ENCODE measurements around the gene BNIP3. TPM values are rescaled to one million over a fixed set of nuclear protein-coding genes. Genes with fewer than 3 reads are reported as not detected.

The BNIP3 gene
- total RNA-seq, 2 experiments from 2014 or later: 55.5 to 55.9 TPM

DNA sequence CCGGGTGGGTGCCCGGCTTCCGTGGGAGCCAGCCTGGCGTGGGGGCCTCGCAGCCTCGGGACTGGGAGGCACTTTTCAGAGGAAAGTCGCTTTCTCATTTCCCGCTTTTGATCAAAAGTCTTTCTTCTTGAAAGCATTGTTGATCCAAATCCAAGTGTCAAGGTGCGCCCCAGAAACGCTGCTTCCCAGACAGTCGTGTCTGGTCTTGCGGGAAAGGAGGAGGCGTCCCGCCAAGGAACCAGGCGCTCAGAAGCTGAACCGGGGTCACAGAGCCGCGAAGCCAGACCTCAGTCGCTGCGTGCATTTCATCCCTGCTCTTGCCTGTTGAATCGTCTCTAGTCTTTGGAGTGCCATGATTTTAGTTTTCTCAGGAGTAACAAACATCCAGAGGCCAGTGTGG is 1.1 kb upstream of the BNIP3 start:
- Mint-ChIP-seq H3K36me3 (ENCODE audit: low read depth) (peaks cover 10% of the 10 kb centered on the region), H3K9me3 (peaks cover 2% of the 10 kb centered on the region), H3K27ac (no peak overlapping the region), H3K4me3 (peak overlapping the region; percentile 60), H3K4me1 (ENCODE audit: low read depth) (peaks cover 25% of the 10 kb centered on the region), H3K27me3 (ENCODE audit: low read depth) (no peaks in the 10 kb centered on the region)
- intact Hi-C loops (cut with micrococcal nuclease): loop anchor here (1.0 to 10.0 kb wide), 5 partner anchors 82 to 352 kb away; partner anchors contain the start of genes LRRC27 and STK32C
- DNase-seq: no peak
- CTCF ChIA-PET: no interaction called here

GRCh38 chr10:131982185-131982756 is 548 bp upstream of the BNIP3 start:
- intact Hi-C loops (cut with micrococcal nuclease): loop anchor here (1.0 to 10.0 kb wide), 5 partner anchors 82 to 353 kb away; partner anchors contain the start of genes LRRC27 and STK32C
- Mint-ChIP-seq H3K27me3 (ENCODE audit: low read depth) (no peaks in the 10 kb centered on the region), H3K4me3 (peak overlapping the region; percentile 83), H3K36me3 (ENCODE audit: low read depth) (peaks cover 10% of the 10 kb centered on the region), H3K4me1 (ENCODE audit: low read depth) (peaks cover 30% of the 10 kb centered on the region), H3K27ac (no peak overlapping the region), H3K9me3 (peaks cover under 1% of the 10 kb centered on the region)
- CTCF ChIA-PET: interaction anchor here (1.6 kb wide), 1 partner anchor 41 kb away, joined by 7 read pairs; no protein-coding TSS in a partner anchor
- no peak for DNase-seq

DNA sequence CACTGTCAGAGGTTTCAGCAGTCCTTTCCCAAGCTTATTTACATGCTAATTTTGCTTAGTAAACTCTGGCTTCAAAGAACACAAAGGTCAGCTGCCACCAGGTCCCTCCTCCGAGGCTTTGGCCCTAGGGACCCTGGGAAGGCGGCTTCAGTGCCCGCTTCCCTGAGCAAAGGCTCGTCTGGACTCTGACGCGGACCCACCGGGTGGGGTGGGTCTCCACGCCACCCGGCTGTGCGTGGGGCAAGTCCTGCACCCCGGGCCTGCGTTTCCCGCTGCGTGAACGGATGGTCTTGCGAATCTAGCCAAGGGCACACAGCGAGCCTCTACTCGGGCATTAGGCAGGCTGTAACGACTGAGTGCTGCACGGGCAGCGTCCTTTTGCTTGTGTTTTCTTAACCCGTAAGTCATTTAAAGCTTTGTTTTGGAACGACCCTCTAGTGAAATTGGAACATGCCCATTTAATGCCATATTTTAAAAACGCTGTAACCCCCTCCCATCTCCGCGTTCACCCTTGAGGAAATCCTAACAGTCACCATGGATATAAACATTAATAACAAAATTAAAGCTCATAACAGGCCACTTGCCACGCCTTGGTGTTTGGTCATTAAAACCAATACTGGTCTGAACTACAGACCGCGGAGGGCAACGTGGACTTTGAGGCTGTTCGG is 828 bp downstream of the BNIP3 start:
- H3K36me3 Mint-ChIP-seq (ENCODE audit: low read depth): peaks cover 10% of the 10 kb centered on the region
- H3K4me1 Mint-ChIP-seq (ENCODE audit: low read depth): peaks cover 42% of the 10 kb centered on the region
- peak overlapping the region; percentile 82 for H3K4me3 Mint-ChIP-seq
- CTCF ChIA-PET: interaction anchor here (0.6 to 1.7 kb wide), 4 partner anchors 42 to 95 kb away, joined by 3 to 9 read pairs (median 6); no protein-coding TSS in a partner anchor
- peak overlapping the region; percentile 65 for H3K27ac Mint-ChIP-seq
- no peaks in the 10 kb centered on the region for H3K27me3 Mint-ChIP-seq (ENCODE audit: low read depth)
- H3K9me3 Mint-ChIP-seq: no peaks in the 10 kb centered on the region
- no peak for DNase-seq
- intact Hi-C loops (cut with micrococcal nuclease): loop anchor here (1.0 to 10.0 kb wide), 5 partner anchors 9 to 354 kb away; partner anchors contain the start of genes LRRC27 and STK32C

DNA sequence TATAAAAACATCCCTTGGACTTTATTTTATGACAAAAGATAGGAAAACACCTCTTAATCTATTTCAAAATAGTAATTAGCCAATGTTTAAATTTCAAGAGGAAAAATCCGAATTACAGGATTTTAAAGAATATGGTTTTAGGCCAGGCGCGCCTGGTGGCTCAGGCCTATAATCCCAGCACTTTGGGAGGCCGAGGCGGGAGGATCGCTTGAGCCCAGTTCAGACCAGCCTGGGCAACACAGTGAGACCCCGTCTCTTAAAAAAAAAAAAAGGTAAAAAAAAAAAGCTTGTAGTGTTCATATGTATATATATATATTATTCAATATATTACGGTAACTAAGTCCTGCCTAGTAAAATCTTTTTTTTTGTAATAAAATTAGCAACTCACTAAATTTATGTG is 1.4 kb downstream of the BNIP3 start:
- Mint-ChIP-seq H3K36me3 (ENCODE audit: low read depth) (peaks cover 10% of the 10 kb centered on the region), H3K4me1 (ENCODE audit: low read depth) (peaks cover 48% of the 10 kb centered on the region), H3K9me3 (no peaks in the 10 kb centered on the region), H3K27me3 (ENCODE audit: low read depth) (no peaks in the 10 kb centered on the region), H3K4me3 (peak overlapping the region; percentile 45), H3K27ac (no peak overlapping the region)
- CTCF ChIA-PET: interaction anchor here (1.3 to 1.7 kb wide), 3 partner anchors 43 to 94 kb away, joined by 4 to 9 read pairs (median 7); no protein-coding TSS in a partner anchor
- no peak for DNase-seq
- intact Hi-C loops (cut with micrococcal nuclease): loop anchor here (2.0 to 10.0 kb wide), 3 partner anchors 52 to 354 kb away; partner anchors contain the start of genes LRRC27 and STK32C

DNA sequence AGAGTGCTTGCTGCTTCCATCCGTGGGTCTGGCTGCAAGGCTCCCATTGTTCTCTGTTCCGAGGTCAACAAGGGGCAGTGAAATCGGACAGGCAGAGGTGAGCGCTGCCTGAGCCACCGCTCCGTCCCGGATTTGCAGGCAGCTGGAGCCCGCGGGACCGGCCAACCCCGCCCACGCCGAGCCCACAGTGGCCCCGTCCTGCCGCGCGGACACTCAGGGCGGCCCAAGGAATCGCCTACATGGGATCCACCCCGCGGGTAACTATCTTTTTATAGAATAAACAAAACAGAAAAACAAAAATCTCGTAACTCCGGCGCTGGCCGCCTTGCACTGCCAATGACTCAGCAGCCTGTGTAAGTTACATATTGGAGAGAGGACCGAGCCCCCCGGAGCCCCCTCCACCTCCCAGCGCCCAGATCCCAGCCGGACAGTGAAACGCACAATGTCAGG is 1.9 kb downstream of the BNIP3 start:
- intact Hi-C loops (cut with micrococcal nuclease): loop anchor here (2.0 to 10.0 kb wide), 3 partner anchors 51 to 355 kb away; partner anchors contain the start of genes LRRC27 and STK32C
- Mint-ChIP-seq H3K27ac (no peak overlapping the region), H3K4me3 (peak overlapping the region; percentile 45), H3K9me3 (no peaks in the 10 kb centered on the region), H3K4me1 (ENCODE audit: low read depth) (peaks cover 52% of the 10 kb centered on the region), H3K36me3 (ENCODE audit: low read depth) (peaks cover 12% of the 10 kb centered on the region), H3K27me3 (ENCODE audit: low read depth) (no peaks in the 10 kb centered on the region)
- CTCF ChIA-PET: interaction anchor here (1.9 kb wide), 1 partner anchor 43 kb away, joined by 6 read pairs; no protein-coding TSS in a partner anchor
- no peak for DNase-seq

GRCh38 chr10:131979336-131979735 is 2.4 kb downstream of the BNIP3 start:
- Mint-ChIP-seq H3K27ac (no peak overlapping the region), H3K4me1 (ENCODE audit: low read depth) (peaks cover 57% of the 10 kb centered on the region), H3K9me3 (no peaks in the 10 kb centered on the region), H3K4me3 (peak overlapping the region; percentile 45), H3K27me3 (ENCODE audit: low read depth) (no peaks in the 10 kb centered on the region), H3K36me3 (ENCODE audit: low read depth) (peaks cover 12% of the 10 kb centered on the region)
- CTCF ChIA-PET: interaction anchor here (0.7 to 1.9 kb wide), 2 partner anchors 43 to 79 kb away, joined by 3 to 6 read pairs; partner anchors contain the start of gene PPP2R2D
- intact Hi-C loops (cut with micrococcal nuclease): no loop called here
- no peak for DNase-seq

DNA sequence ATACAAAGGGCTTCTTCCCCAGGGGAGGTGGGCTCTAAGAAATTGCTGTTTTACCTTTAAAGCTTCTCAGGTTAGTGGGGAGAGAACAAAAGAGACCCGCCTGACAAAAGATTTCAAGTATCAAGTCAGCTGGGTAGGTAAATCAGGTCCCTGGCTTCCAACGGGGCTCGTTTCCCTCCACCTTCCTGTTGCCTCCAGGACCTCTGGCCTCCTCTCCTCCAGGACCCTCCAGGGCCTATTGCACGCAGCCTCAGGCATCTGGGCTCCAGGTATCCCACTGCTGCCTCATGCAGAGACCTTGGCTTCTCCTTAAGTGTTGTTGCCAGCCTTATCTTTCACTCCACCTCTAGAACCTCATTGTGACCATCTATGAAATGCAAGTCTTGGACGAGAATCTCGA is 2.9 kb downstream of the BNIP3 start:
- DNase-seq: no peak
- peak overlapping the region; percentile 45 for H3K4me3 Mint-ChIP-seq
- H3K4me1 Mint-ChIP-seq (ENCODE audit: low read depth): peaks cover 62% of the 10 kb centered on the region
- H3K27me3 Mint-ChIP-seq (ENCODE audit: low read depth): no peaks in the 10 kb centered on the region
- H3K9me3 Mint-ChIP-seq: no peaks in the 10 kb centered on the region
- intact Hi-C loops (cut with micrococcal nuclease): no loop called here
- CTCF ChIA-PET: interaction anchor here (0.7 to 1.9 kb wide), 2 partner anchors 44 to 78 kb away, joined by 3 to 6 read pairs; partner anchors contain the start of gene PPP2R2D
- H3K27ac Mint-ChIP-seq: peak overlapping the region; percentile 20
- peaks cover 15% of the 10 kb centered on the region for H3K36me3 Mint-ChIP-seq (ENCODE audit: low read depth)

- no peaks in the 10 kb centered on the region for H3K27me3 Mint-ChIP-seq (ENCODE audit: low read depth)
- H3K4me3 Mint-ChIP-seq: no peak overlapping the region
- H3K9me3 Mint-ChIP-seq: no peaks in the 10 kb centered on the region
- intact Hi-C loops (cut with micrococcal nuclease): no loop called here
- CTCF ChIA-PET: interaction anchor here (1.9 kb wide), 1 partner anchor 44 kb away, joined by 6 read pairs; no protein-coding TSS in a partner anchor
- no peak overlapping the region for H3K27ac Mint-ChIP-seq
- H3K4me1 Mint-ChIP-seq (ENCODE audit: low read depth): peaks cover 66% of the 10 kb centered on the region
- peaks cover 13% of the 10 kb centered on the region for H3K36me3 Mint-ChIP-seq (ENCODE audit: low read depth)
- DNase-seq: no peak
These were observed 3.4 kb downstream of the BNIP3 start for GRCh38 chr10:131978366-131978765.

DNA sequence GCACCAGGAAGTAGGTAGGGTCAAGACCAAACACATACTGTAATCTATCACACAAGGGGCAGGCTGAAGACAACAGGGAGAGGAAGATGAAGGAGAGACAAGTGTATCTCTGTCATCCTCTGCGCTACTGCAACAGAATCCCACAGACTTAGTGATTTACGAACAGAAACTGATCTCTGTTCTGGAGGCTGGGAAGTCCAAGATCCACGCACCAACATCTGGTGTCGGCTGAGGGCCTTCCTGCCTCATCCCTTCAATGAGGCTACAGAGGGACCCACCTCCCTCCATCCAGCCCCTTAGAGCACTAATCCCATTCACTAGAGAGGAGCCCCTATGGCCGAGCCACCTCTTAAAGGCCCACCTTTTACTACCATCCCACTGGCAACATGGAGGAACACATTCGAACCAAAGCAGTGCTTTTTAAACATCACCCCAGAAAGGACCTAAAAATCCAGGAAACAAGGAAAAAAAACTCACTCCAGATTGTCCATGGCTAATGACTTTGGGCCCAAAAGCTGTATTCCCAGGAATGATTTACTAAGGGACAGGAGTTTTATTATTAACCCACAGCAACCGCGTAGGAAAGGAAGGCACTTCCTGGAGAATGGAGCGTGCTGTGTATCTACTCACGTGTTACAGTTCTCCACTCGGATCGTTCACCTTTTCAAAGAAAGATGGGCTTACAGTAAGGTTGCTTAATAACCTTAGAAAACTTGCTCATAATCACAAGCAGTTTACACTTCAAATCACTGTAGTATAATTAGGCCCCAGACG is 4.2 kb downstream of the BNIP3 start:
- H3K27me3 Mint-ChIP-seq (ENCODE audit: low read depth): no peaks in the 10 kb centered on the region
- intact Hi-C loops (cut with micrococcal nuclease): no loop called here
- H3K9me3 Mint-ChIP-seq: no peaks in the 10 kb centered on the region
- DNase-seq: no peak
- H3K27ac Mint-ChIP-seq: no peak overlapping the region
- CTCF ChIA-PET: no interaction called here
- peaks cover 74% of the 10 kb centered on the region for H3K4me1 Mint-ChIP-seq (ENCODE audit: low read depth)
- no peak overlapping the region for H3K4me3 Mint-ChIP-seq
- H3K36me3 Mint-ChIP-seq (ENCODE audit: low read depth): peaks cover 13% of the 10 kb centered on the region

DNA sequence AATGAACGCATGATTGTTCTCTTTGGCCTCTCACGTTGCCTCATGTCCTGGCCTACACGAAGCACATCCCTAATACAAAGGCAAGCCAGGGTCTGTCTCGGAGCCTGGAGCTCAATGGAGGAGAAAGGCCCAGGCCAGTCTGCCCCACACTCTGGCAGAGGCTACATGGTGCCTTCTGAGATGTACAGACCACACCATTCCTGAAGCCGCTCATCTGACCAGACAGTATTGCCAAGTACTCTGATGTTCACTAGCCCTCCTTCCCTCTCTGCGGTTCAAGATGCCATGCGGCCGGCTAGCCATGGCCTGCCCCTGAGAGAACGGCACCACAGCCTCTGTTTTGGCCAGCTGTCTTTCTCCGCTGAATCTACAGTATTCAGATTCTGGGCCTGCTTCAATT is 5.9 kb downstream of the BNIP3 start:
- DNase-seq: no peak
- CTCF ChIA-PET: interaction anchor here (0.5 to 1.7 kb wide), 4 partner anchors 22 to 216 kb away, joined by 5 to 9 read pairs (median 6); no protein-coding TSS in a partner anchor
- Mint-ChIP-seq H3K4me3 (no peak overlapping the region), H3K27ac (peak overlapping the region; percentile 5), H3K4me1 (ENCODE audit: low read depth) (peaks cover 86% of the 10 kb centered on the region), H3K36me3 (ENCODE audit: low read depth) (peaks cover 18% of the 10 kb centered on the region), H3K9me3 (no peaks in the 10 kb centered on the region), H3K27me3 (ENCODE audit: low read depth) (no peaks in the 10 kb centered on the region)
- intact Hi-C loops (cut with micrococcal nuclease): loop anchor here (2.0 kb wide), 1 partner anchor 71 kb away; no protein-coding TSS in a partner anchor

DNA sequence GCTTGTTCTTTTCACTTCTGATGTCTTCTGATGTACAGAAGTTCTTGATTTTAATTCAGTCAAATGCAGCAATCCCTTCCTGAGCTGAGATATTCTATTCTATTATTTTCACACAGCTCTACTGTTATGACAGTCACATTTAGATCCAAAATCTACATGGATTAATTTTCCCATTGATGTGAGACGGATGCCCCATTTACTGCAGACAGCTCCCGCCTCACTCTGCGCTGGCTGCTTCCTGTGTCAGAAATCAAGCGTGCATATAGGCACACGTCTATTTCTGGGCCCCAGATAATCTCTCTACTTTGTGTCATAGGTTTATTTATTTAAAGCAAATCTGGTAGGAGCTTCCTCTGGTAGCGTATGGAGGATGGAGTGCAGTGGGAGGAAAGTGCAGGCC is 6.7 kb downstream of the BNIP3 start:
- CTCF ChIA-PET: interaction anchor here (0.6 to 1.7 kb wide), 3 partner anchors 48 to 217 kb away, joined by 5 to 9 read pairs (median 7); no protein-coding TSS in a partner anchor
- no peaks in the 10 kb centered on the region for H3K9me3 Mint-ChIP-seq
- H3K27me3 Mint-ChIP-seq (ENCODE audit: low read depth): no peaks in the 10 kb centered on the region
- intact Hi-C loops (cut with micrococcal nuclease): loop anchor here (2.0 kb wide), 1 partner anchor 70 kb away; no protein-coding TSS in a partner anchor
- H3K27ac Mint-ChIP-seq: peak overlapping the region; percentile 62
- peaks cover 26% of the 10 kb centered on the region for H3K36me3 Mint-ChIP-seq (ENCODE audit: low read depth)
- peak; percentile 40 for DNase-seq
- peaks cover 85% of the 10 kb centered on the region for H3K4me1 Mint-ChIP-seq (ENCODE audit: low read depth)
- H3K4me3 Mint-ChIP-seq: no peak overlapping the region

Measured in activated naive CD4-positive, alpha-beta T cell treated with anti-CD3 and anti-CD28 coated beads for 36 hours (primary cell).